SK-N-MC (cell line): Measurements from ENCODE around the gene FKBP6.

Experiments used
- EZH2 ChIP-seq: fragments of 200-600 bp; sonication (generic); IDR thresholded peaks from one replicate; pipeline ENCODE4 v1.6.1; 2017; ENCODE audit warnings: antibody characterized with exemption
- POLR2AphosphoS5 ChIP-seq: IDR thresholded peaks from 2 replicates; pipeline ENCODE4 v1.6.1; 2012; ENCODE audit warnings: mild to moderate bottlenecking, low read depth, low read length, borderline replicate concordance

- TF ChIP-seq POLR2AphosphoS5 (no peak), EZH2 (no peak)
Measured at GRCh38 chr7:73369009-73369408, 41.0 kb downstream of the FKBP6 start.
